Measurements from ENCODE around the gene UNC119.
"Not testable (repeated sequence)": the region's sequence is repeated elsewhere in the genome, so short reads cannot be mapped to it uniquely, and the experiment has no call there.

The UNC119 gene

DNA sequence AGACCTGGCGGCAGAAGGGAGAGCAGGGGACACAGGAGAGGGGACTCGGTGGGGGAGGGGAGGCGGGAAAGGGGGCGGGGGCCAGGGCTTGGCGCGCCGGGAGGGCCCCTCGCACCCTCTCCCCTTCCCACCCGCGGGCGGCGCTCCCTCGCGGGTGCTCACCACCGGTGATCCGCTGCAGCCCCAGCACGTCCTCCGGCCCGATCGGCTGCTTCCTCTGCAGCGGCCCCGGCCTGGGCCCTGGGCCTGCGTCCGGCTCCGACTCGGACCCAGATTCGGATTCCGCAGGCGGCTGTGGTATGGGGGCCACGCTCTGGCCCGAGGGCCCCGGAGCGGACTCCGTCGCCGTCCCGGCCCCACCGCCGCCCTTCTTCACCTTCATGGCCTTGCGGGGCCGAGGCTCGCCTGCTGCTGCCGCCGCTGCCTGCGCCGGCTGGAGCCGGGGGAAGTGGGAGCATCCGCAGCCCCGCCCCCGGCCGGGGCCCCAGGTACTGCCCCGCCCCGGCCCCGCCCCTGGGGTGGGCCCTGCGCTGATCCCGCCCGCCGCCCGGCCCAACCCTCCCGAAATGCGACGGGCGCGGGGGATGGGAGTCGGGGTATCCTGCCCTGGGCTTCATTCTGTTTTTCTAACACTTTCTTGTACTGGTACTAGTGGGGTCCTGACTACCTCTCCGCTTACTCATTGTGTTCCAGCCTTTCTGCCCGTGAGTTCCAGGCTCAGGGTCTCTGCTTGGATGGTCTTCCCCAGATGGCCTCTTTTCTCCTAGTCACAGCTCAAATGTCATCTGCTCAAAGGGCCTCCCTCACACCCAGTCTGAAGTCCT, at the start of gene UNC119:
Gene UNC119 (minus strand): TSS at position 449 of the 824 bp plus-strand sequence. CDS start 67 bp downstream, at position 382.
- DNase-seq, result peak; percentile 78 to 79

DNA sequence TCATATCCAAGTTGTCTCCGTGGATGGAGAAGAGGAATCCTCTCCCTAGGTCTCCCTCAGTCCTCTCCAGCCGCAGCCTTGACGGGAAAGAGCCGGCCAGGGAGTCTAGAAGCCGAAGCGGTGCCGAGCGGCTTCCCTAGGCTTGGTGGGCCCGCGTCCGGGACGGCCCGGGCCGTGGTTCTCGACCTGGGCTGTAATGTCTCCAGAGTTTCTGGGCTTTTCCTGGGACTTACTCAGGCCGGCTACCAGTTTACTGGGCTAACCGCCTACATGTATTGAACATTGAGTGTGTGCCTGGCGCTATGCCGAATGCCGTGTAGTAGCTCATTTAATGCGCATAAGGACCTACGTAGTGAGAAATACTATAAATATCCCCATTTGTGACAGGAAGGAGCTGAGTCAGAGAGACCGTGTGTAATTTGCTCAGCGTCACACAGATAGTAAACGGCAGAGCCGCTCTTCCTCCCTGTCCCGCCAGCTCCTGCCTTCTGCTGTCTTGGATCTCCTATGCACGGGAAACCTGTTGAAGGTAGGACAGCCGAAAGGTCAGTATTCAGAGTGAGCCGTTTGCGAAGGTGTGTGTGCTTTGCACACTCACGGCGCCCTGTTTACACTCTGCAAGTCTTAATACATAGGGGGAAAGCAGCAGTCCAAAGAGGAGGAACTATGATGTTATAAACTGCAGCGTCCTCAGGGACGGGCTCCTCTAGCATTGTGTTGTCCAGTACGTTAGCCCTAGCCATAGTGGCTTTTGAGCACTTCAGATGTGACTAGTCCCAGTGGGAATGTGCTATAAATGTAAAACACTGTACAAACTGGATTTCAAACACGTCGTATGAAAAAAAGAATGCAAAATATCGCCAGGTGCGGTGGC, 47.1 kb upstream of the UNC119 start:
- peak; percentile 66 to 68 for DNase-seq

DNA sequence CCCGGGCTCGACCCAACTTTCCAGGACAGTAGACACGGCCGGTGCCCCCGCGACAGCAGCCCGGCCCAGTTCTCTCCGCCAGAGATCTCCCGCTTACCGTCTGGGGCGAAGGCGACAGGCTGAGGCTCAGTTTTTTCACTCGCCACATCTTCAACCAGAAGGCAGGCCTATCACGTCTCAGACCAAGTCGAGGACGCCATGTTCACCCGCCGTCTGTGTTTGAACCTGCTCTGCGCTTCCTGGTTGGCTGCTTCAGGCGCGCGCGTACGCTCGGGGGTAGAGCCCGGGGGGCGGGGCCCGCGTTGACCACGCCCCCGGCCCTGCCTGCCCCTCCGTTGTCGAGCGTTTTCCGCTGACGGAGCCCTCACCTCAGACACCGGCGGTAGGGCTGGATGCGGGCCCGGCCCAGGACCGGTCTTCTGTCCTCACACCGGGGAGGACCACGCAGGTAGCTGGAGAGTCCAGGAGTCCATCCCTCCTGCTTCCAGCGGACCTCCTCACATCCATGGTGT, 46.4 kb upstream of the UNC119 start, which contains the start of gene SPAG5:
Gene SPAG5 (minus strand): TSS at position 227 of the 512 bp plus-strand sequence. CDS start 79 bp downstream, at position 148.
- DNase-seq, result peak; percentile 91 to 93

DNA sequence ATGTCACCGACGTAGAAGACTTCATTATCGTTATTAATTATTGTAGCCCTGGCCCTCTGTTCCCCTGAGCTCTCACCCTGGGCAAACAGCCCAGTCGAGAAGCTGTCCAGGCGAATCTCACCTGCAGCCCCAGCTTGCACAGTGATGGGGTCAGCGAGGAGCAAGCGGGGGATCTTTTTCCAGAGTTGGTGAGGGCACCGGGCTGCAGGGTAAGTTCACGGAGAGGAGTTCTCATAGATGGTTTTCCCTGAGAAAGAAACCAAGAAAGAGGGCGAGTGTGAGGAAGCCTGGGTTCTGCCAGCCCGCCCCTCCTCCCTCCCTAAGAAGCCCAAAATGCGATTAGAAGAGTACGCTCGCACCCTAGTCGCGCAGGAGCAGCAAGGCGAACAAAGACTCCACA, 46.0 kb upstream of the UNC119 start:
- no peak for DNase-seq

DNA sequence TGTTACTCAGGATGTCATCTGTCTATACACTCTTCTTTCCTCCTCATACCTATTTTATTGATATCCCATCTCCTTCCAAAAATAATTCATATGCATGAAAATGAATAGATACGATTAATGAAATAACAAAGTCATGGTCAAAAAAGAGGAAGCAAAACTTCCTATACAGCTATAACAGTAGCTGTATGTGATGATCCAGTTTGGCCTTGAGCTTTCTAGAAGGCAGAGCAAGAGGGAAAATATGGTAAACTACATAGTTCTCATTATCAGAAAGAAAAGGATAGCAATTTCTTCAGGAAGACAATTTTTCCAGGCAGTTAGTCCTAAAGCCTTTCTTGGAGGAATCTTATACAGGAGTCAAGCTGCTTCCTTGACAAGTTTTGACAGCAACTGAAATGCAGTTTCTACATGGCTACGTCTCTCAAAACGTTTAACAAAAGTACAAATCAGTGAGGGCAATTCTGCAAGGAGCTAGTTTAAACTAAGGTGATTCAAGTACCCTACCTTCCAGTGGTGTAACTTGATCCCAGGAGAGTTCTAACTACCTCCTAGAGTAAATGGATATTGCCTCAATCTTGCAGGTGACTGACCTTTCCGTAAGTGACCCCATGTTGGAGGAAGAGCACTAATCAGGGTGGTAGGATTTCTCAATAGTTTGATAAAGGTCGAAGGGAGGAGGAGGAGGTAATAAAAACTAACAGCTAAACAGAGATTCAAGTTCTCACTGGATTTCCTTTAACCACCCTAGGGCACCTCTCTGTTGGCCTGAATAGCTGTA, 45.4 kb upstream of the UNC119 start:
- DNase-seq, result no peak

DNA sequence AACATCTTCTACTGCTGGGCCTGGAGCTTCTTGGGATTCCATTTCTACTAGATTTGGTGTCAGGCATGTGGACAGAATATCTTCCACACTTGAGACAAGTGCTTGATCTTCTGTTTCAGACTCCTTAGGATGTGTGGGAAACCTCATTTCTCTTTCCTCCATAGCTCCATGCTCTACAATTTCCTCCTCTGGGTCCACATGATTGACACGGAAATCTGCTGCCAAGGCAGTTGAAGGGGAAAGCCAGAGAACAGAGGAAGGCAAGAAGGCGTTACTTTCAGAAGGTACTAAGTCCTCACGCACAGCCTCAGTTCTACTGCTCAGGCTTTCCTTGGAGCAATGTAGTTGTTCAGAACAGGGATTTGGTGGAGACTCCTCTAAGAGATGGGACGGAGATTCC, 39.8 kb upstream of the UNC119 start:
- DNase-seq, result no peak

DNA sequence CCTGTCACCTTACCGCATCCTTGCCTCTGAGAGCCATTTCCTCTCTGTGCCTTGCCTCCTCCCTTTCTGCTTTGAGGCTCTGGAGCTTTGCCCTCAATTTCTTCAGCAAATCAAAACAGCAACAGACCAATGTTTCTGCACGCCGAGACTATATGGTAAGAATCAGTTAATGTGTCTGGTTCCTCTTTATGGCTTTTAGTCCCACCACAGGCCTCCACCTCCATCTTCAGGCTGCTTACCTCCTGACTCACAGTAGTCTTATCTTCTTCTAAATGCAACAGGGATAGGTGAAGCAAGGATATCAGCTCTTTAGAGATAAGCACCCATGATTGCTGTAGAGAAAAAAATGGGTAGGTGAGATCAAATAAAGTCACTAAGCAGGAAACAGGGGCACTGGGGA, 33.4 kb upstream of the UNC119 start:
- no peak for DNase-seq

DNA sequence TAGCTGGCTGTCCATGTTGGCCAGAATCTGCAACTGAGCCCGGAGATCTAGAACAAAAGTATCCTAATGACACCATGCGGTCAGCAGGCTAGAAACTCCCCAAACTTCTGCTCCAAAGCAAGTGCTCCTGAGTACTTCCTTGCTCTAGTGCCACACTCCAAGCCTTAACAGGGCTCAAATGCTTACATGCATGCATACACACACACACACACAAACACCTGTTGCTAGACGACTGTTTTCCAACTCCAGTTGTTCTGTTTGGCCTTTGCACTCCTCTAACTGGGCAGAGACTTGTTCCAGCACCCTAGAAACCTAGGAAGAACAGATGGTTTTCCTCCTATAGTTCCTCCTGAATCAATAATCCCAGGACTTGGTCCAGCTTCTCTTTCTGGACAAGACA, 32.0 kb upstream of the UNC119 start:
- no peak for DNase-seq

DNA sequence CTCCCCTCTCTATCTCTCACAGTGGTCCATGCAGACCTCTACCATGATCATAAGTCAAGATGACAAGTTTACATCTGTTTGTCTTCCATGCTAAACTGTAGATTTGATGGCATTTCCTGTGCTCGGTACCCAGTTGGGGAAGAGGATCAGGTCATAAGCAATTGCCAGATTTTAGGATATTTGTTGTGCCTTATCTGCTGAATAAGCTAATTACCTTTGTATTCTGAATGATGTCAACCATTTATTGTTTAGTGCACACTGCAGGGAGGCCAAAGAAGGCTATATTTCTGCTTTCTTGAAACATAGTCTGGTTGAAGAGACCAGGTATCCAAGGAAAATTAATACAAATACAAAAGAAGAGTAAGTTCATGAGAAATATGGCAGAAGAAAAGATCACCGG, 30.1 kb upstream of the UNC119 start:
- DNase-seq, result no peak

DNA sequence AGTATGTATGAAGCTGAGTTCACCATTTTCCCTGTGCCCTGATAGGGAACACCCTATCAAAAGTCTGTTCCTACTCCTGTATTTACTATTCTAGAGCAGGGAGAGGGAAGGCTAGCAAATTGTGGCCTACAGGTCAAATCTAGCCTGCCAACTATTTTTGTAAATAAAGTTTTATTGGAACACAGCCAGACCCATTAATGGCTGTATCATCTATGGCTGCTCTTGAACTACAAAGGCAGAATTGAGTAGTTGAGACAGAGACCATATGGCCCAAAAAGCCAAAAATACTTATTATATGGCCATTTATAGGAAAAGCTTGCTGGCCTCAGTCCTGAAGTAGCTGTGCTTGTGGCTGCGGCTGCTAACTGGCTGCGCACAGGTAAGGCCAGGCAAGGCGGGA, 28.5 kb upstream of the UNC119 start:
- DNase-seq, result no peak

DNA sequence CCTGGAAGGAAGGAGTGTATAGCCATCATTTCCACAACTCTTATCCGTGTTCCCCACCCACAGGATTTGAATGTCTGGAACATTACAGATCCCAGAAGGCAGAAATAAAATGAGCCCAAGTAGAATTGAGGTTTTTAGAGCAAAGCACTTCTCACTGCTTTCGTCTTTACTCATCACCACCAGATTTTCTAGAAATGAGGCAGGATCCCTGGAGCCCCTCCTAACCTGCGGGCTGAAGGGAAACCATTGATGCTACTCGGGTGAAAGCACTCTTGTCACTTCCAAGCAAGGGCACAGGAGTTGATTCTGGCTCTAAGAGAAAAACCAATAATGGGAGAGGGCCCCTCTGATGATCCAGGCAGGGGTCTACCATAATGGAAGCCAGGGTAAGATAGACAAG, 27.1 kb upstream of the UNC119 start:
- DNase-seq, result no peak

DNA sequence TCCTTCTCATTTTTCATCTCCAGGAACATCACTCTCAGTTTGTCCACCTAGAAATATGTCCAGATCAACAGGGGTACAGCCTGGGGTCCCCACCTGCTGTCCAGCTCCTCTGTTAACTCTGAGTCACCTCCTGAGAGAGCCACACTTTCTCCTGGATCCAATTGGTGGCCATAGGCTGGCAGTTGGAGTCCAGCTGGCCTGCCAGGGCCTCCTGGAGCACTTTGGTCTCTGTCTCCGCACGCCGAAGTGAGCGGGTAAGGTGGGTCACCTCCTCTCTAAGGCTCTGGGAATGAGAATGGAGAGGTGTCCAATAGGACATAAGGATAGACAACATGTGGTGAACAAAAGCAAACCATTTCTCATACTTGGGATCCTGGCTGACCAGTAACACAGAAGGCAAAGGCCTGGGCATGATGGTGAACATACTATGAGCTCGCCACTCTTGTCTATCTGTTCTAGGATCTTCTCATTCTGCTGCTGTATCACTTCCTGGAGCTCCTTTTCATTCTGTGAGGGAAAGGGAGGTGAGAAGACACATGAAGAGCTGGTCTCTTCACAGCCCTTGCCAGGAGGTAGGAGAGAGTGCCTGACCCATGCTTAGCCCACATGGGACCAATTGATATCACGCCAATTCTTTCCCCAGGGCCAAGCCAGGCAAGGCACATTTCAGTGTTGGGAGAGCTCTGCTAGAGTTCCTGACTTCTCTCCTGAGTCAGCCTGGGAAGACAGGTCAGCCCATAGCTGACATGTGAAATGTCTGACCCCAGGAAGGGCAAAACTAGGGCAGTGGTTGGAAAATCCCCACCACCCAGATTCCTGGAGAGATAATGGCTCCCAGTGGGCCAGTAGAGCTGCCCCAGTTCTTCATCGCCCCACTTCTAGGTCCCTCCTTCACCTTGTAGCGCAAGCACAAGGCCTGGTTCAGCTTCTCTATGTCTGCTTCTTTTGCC, 26.1 kb upstream of the UNC119 start:
- no peak for DNase-seq

DNA sequence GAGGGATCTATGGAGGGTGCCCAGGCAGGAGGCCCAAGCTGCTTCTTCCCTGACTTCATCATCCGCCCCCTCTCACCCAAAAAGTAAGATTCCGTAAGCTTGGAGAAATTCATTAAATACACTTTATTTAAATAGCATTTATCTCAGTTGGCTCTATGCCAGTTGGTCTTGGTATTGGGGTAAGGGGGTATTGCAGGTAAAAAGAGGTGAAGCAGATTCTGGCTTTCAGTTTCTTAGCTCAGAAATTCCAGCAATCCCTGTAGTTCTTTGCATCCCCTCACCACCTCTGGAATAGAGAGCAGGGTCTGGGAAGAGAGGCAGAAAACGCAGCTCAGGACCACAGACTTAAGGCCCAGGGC, 25.0 kb upstream of the UNC119 start:
- DNase-seq, result no peak

DNA sequence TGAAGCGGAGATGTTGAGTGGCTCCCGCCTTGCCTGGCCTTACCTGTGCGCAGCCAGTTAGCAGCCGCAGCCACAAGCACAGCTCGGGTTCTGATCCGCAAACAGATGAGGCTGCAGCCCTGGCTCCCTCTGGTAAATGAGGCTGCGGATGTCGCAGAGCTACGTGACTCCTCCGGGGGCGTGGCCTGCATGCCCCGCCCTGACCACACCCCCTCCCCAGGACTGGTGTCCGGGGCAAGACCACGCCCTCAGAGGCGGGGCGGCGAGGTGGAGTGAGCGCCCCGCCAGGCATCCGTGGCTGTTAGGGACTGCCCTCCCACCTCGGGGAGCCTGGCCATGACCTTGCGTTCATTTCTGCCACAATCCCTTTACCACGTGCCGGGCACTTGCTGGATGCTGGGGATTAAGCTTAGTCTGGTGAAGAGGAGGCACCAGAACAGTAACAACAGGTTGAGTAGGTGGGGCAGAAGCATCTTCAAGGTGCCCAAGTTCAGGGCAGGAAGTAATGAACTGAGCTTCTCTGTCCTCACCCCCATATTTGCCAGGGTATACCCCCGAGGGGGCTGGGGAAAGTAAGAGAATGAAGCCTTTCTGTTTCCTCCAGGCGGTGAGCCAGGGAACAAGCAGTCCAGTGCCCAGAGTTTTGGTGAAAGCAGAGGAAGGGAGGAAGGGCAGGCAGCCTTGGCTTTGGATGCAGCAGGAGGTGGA, 24.5 kb upstream of the UNC119 start, which contains the start of gene ALDOC:
Gene ALDOC (minus strand): TSS at position 138 of the 708 bp plus-strand sequence. CDS start 1,363 bp downstream, outside the sequence.
- DNase-seq, result peak; percentile 97 to 99

DNA sequence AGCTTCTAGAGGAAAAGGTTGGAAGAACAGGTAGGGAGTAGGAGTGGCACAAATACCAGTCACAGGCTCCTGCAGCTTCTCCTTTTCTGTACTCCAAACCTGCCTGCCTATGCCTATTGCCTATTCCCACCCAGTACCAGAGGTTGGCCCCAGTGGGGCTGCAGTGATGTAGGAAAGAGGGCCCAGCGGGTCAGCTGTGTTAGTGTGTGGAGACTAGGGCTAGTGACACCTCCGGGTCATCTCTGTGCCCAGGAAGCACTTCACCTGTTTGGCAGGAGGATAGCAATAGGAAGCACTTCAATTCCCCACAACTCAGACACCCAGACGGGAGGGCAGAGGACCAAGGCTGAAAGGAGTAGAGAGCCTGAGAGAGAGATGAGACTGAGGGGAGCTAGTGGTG, 23.6 kb upstream of the UNC119 start:
- not testable (repeated sequence) for DNase-seq

DNA sequence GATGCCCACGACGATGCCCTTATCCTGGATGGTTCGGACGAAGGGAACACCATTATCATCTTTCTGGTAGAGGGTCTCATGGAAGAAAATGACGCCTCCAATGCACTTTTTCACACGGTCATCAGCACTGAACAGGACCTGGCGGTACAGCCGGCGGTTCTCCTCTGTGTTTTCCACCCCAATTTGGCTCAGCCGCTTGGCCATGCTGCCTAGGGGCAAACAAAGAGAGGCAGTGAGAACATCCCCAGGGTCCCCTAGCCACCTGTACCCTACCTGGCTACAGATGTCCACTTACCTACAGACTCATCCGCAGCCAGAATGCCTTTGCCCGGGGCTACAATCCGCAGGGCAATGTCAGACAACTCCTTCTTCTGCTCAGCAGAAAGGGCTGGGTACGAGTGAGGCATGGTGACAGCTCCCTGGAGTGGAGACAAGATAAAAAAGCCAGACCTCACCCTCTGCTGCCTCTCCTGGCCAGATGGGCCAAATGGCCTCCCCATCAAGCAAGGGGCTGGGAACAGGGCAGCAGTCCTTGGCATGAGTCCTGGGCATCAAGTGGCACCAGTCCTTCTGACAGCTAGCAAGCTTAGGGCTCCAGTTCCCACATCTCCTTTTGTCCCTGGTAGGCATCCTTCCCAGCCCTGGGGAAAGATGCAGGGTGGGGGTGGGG, 22.8 kb upstream of the UNC119 start:
- DNase-seq, result no peak

DNA sequence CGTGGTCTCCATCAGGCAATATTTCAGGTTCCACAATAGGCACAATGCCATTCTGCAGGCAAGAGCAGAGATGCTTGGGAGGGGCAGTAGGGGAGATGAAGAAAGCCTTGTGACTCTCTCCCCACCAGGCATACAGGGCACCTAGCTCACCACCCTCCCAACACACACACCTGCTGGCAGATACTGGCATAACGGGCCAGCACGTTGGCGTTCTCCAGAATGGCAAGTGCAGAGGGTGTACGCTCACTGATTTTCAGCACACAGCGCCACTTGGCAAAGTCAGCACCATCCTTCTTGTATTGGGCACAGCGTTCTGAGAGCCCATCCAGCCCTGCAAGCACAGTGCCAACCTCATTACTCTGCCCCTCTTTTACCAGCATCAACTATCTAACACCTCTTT, 22.1 kb upstream of the UNC119 start:
- no peak for DNase-seq

DNA sequence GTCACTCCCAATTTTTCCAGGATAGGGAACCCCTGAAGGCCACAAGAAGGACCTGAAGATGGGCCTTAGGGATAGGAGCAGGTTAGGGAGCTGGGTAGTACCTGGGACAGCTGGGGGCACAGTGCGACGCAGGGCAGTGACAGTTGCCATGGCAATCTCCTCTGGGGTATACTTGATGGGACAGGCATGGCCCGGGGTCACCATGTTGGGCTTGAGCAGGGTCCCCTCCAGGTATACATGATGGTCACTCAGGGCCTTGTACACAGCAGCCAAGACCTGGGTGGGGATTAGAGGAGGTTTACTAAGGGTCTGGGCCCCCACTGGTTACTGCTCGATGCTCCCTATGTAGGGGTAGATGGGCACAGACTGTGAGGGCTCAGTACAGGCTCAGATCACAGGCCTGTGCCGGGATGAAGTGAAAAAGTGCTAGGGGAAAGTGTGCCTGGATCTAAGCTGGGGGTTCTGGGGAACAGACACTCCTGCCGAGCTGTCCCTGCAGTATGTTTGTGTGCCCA, 21.6 kb upstream of the UNC119 start:
- DNase-seq, result no peak

DNA sequence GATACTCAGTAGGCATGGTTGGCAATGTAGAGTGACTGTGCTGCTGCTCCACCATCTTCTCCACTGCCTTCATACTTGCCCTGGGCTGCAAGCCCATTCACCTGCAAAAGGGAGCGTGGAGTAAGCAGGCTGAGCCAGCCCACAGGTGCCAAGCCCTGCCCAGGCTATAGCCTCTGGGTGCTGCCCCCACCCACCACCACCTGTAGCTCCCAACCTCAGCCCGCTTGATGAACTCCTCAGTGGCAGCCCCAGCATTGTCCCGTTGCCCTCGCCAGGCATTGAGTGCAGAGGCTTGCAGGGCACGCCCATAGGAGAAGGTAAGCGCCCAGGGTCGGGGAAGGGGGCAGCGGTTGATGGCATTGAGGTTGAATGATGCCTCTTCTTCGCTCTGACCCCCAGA, 21.1 kb upstream of the UNC119 start:
- no peak for DNase-seq

DNA sequence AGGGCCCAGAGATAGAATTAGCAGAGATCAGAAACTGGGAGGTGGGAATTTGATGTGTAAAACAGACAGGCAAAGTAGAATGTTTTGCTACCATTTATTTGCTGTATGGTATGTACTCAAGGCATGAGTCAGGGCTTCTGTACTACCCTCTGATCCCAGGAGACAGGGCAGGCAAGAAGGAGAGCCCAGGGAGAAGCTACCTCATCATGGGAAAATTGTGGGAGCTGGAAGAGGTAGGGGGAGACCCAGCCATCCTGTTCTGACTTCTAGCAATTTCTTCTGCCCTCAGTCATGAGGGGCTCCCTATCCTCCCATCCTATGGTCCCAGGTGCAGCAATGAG, 20.6 kb upstream of the UNC119 start:
- no peak for DNase-seq
